NCI-H2227 treated with DMSO at 0.1 percent for 48 hours (cell line): Measurements from ENCODE around the gene ARMC12.
A peak's percentile ranks its signal among the peaks of the same experiment; 100 is the strongest.

Source experiments
- DNase-seq: peaks from one replicate; lab custom pipeline; 2025; lab: John Stamatoyannopoulos, UW

Gene ARMC12

DNA sequence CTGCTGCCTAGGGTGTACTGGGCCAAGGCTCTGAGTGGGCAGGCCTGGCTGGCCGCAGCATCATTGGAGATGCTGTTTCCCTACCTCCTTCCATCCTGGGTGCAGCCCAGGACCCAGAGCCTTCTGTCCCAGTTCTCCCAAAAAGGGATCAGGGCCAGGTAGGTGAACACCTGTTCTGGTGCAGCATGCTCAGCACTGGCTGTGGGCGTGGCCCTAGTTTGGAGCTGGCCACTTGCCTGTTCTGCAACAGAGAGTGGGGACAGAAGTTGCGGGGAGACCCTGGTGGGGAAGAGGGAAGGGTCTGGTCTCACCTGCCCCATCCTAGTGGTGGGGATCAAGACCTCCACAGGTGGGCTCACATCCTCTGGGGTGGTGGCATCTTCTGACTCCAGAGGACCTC lies 1.4 kb upstream of the ARMC12 start:
- no peak for DNase-seq

GRCh38 chr6:35736253-35736894 lies 458 bp upstream of the ARMC12 start:
- no peak for DNase-seq

GRCh38 chr6:35737413-35738211 lies 780 bp downstream of the ARMC12 start:
- peak; percentile 89 for DNase-seq

DNA sequence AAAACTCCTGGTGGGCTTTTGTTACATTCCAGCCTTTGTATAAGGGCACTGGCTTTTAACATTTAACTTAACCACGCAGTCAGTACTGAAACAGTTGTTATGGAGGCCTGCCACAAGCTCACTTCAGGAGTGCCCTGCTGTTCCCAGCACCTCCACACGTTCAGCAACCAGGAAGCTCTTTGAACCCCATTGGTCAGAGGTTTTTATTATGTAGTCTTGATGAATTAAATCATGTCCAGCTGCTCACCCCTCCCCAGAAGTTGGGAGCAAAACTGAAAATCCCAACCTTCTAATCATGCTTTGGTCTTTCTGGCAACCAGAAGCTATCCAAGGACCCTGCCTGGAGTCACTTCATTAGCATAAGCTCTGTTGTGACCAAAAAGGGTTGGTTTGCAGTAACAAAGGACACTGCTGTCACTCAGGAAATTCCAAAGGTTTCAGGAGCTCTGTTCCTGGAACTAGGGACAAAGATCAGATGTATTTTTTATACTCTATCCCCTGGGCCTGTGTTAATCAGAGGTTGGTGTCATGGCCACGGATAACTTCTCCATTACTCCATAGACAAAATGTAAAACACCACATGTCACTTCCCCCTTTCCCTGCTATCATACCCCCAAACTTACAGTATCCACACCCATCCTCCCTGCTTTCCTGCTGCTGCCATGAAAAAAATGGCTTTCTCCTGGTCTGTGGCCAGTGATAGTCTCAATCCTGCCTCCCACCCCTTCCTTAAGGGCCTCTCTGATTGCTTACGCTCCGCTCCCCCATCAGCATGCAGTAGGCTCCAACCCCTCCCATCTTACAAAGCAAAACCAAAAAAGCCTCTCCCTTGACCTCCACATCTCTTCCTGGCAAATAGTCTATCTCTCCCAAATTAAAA lies 3.1 kb downstream of the ARMC12 start:
- DNase-seq = no peak

GRCh38 chr6:35742842-35743241 lies 6.0 kb downstream of the ARMC12 start:
- DNase-seq = no peak

- DNase-seq = no peak
These were observed 8.7 kb downstream of the ARMC12 start for GRCh38 chr6:35745509-35745908.

DNA sequence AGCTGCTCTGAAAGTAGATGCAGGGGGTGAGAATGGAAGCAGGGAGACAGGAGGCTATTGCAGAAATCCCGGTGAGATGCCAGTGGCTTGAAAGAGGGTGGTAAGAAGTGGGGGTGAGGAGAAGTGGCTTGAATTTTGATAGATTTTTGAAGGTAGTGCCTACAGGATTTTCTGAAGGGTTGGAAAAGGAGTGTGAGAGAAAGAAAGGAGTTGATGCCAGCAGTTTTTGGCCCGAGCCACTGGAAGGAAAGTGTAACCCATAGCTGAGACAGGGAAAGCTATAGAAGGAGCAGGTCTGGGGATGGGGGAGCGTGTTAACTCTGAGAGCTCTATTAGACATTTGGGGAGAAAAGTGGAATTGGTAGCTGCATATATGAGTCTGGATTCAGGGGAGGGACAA lies 9.7 kb downstream of the ARMC12 start:
- no peak for DNase-seq

DNA sequence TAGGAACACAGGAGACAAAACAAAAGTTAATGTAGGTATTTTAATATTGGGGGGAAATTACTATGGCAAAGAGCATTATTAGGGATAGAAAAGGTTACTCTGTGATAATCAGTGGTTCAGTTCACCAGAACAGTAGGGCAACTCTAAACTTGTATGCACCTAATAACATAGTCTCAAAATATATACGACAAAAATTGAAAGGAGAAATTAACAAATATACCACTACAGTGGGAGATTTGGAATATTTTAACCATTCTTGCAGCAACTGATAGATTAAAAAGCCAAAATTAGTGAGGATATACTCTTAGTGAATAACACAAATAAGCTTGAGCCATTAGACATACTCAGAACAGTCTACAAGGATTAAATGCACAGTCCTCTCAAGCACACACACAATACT lies 11.0 kb downstream of the ARMC12 start:
- no peak for DNase-seq

- DNase-seq = no peak
These were observed 13.7 kb downstream of the ARMC12 start for GRCh38 chr6:35750557-35750956.

GRCh38 chr6:35751594-35751993 lies 14.8 kb downstream of the ARMC12 start:
- DNase-seq = no peak

- no peak for DNase-seq
These were observed 15.5 kb downstream of the ARMC12 start for GRCh38 chr6:35752330-35752729.

GRCh38 chr6:35754452-35755277 lies 17.8 kb downstream of the ARMC12 start:
- no peak for DNase-seq

DNA sequence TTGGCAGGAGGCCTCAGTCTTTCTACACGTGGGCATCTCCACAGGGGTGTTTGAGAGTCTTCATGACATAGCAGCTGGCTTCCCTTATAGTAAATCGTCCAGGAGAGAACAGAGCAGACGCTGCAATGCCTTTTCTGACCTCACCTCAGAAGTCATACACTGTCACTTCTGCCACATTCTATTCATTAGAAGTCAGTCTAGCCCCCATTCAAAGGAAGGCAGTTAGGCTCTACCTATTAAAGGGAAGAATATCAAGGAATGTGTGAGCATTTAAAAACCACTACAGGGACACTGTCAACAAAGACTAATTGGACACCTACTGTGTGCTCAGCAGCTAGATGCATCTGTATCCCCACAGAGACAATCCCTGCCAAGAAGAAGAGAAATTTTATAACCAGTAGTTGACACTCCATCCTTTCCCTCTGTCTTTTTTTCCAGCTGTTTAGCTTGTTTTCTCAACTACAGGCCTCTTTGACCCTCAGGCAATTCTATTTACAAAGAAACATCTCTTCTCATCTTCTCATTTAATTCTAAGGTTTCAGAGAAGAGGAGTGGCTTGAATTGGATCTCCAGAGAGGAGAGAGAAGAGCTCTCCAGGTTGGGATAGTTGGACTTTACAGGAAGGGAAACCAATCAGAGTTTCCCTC lies 18.6 kb downstream of the ARMC12 start:
- no peak for DNase-seq

DNA sequence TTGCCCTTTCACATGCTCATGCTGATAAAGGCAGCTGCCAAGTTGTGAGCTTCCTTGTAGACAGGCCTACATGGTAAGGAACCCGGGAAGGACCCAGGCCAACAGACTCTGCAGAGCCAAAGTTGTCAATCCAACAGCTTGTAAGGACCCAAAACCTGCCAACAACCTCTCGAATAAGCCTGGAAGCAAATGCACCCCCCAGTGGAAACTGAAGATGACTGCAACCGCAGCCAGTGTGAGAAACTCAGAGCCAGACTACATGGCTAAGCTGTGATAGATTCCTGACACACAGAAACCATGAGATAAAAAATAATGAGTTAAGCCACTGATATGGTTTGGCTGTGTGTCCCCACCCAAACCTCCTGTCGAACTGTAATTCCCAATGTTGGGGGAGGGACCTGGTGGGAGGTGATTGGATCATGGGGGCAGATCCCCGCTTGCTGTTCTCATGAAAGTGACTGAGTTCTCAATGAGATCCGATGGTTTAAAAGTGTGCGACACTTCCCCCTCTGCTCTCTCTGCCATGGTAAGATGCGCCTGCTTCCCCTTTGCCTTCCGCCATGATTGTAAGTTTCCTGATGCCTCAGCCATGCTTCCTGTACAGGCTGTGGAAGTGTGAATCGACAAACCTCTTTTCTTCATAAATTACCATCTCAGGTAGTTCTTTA lies 20.8 kb downstream of the ARMC12 start:
- no peak for DNase-seq

GRCh38 chr6:35759426-35759825 lies 22.6 kb downstream of the ARMC12 start:
- DNase-seq = no peak

- DNase-seq = no peak
These were observed 28.9 kb downstream of the ARMC12 start for GRCh38 chr6:35765739-35766138.

GRCh38 chr6:35769211-35769610 lies 32.4 kb downstream of the ARMC12 start:
- no peak for DNase-seq

GRCh38 chr6:35771343-35771627 lies 34.5 kb downstream of the ARMC12 start:
- DNase-seq = no peak

DNA sequence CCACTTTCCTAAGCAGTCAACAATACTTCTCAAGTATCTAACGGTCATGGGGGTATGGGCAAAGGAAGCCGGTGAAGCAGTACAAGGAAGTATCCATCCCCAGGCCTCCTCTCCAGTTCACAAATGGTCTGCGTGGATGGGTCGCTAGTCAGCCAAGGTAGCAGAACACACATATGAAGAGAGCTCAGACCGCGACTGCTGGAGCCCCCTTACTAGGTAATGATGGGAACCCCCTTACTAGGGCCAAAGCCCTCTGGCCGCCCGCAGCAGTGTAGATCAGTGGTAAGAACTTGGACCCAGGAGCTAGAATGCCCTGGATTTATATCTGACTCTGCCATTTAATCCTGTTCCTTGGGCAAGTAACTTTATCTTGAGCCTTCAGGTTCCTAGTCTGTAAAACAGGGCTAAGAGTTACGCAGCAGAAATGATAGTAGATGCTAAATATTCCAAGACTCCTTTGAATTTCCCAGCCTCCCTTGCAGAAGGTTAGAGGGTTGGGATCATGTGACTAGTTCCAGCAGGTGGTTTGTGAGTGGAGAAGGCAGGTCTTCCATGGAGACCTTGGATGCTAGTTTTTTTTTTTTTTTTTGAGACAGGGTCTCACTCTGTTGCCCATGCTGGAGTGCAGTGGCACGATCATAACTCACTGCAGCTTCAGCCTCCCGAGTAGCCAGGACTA lies 37.4 kb downstream of the ARMC12 start:
- DNase-seq = no peak

- no peak for DNase-seq
These were observed 38.2 kb downstream of the ARMC12 start for GRCh38 chr6:35775031-35775430.
